ENCODE measurements around the gene GUSB.
"Not testable (repeated sequence)": the region's sequence is repeated elsewhere in the genome, so short reads cannot be mapped to it uniquely, and the experiment has no call there.

- TF ChIP-seq POLR2A (IDR thresholded peaks at IDR 0.05; ENCODE audit: low read depth, low read length); POLR2AphosphoS5 (IDR thresholded peaks at IDR 0.05; ENCODE audit: low read depth, low read length); TAF1 (IDR thresholded peaks at IDR 0.05; ENCODE audit: borderline replicate concordance, low read depth, low read length): not testable (repeated sequence)
These were observed 17.3 kb downstream of the GUSB start for GRCh38 chr7:65964671-65965070.
